SK-N-SH (cell line): Measurements from ENCODE around the gene IGF2. TPM values are rescaled to one million over a fixed set of nuclear protein-coding genes. Genes with fewer than 3 reads are reported as not detected.
A peak's percentile ranks its signal among the peaks of the same experiment; 100 is the strongest.

ENCODE experiments used
- CTCF ChIA-PET: fragments of 300-600, 350-600 bp; formaldehyde crosslinking; extraction: SDS; loops from one replicate; lab custom pipeline; 2021; lab: Yijun Ruan, JAX
- POLR2A ChIA-PET: fragments of 350-600 bp; sonication (Branson Sonifier 250); formaldehyde crosslinking; extraction: SDS; loops from one replicate; lab custom pipeline; 2020; ENCODE audit warnings: antibody characterized with exemption, inconsistent platforms; lab: Yijun Ruan, JAX
- DNase-seq: peaks from one replicate; pipeline ENCODE4 v3.0.0; 2012
- H2AFZ ChIP-seq: fragments of 200-600 bp; sonication (generic); 2 replicates; pipeline ENCODE4 v1.8.1; 2016; ENCODE audit warnings: antibody characterized with exemption, mild to moderate bottlenecking, low read depth
- H3F3A ChIP-seq: fragments of 200-600 bp; sonication (generic); replicated peaks from 2 replicates; pipeline ENCODE3; 2016; ENCODE audit warnings: antibody characterized with exemption, mild to moderate bottlenecking; ENCODE audit not compliant: insufficient read depth
- H3K27ac ChIP-seq, 2 experiments: fragments of 200-500 bp in 1 of 2; fragments of 200-600 bp in 1 of 2; sonication (Bioruptor generic) in 1 of 2; sonication (generic), shearing (Covaris generic) in 1 of 2; 2 replicates each; pipeline versions ENCODE4 v1.5.1 to v1.6.1; 2014 to 2016; ENCODE audit warnings: low read depth in 2 of 2, inconsistent platforms in 1 of 2, low read length in 1 of 2, mild to moderate bottlenecking in 1 of 2, mixed read lengths in 1 of 2
- H3K27me3 ChIP-seq: fragments of 200-600 bp; sonication (generic), shearing (Covaris generic); 2 replicates; pipeline ENCODE4 v1.6.1; 2016; ENCODE audit warnings: mixed run types; ENCODE audit not compliant: insufficient read depth
- H3K36me3 ChIP-seq, 2 experiments: fragments of 200-500 bp in 1 of 2; fragments of 200-600 bp in 1 of 2; sonication (Bioruptor generic) in 1 of 2; sonication (generic) in 1 of 2; replicated peaks in 1 of 2; 2 replicates each; pipeline versions ENCODE3 to v1.5.1; 2014 to 2016; ENCODE audit warnings: low read length in 1 of 2, mild to moderate bottlenecking in 1 of 2; ENCODE audit not compliant: insufficient read depth in 2 of 2, control insufficient read depth in 1 of 2
- H3K4me1 ChIP-seq, 2 experiments: fragments of 200-500 bp in 1 of 2; fragments of 200-600 bp in 1 of 2; sonication (Bioruptor generic) in 1 of 2; sonication (generic), shearing (Covaris generic) in 1 of 2; 2 replicates each; pipeline versions ENCODE4 v1.5.1 to v1.6.1; 2014 to 2016; ENCODE audit warnings: low read depth in 1 of 2, low read length in 1 of 2, mixed run types in 1 of 2; ENCODE audit not compliant: insufficient read depth in 2 of 2, control insufficient read depth in 1 of 2
- H3K4me2 ChIP-seq: fragments of 200-600 bp; sonication (generic), shearing (Covaris generic); 2 replicates; pipeline ENCODE4 v1.6.1; 2017; ENCODE audit warnings: mixed run types
- H3K4me3 ChIP-seq, 2 experiments: fragments of 200-500 bp in 1 of 2; fragments of 200-600 bp in 1 of 2; sonication (Bioruptor generic) in 1 of 2; sonication (generic), shearing (Covaris generic) in 1 of 2; 2 replicates each; pipeline versions ENCODE4 v1.5.1 to v1.8.1; 2014 to 2016; ENCODE audit warnings: low read depth in 2 of 2, inconsistent platforms in 1 of 2, low read length in 1 of 2, mild to moderate bottlenecking in 1 of 2, mixed read lengths in 1 of 2, moderate library complexity in 1 of 2
- H3K79me2 ChIP-seq: fragments of 200-600 bp; sonication (generic); 2 replicates; pipeline ENCODE4 v1.8.1; 2017; ENCODE audit warnings: mild to moderate bottlenecking; ENCODE audit not compliant: insufficient read depth
- H3K9ac ChIP-seq: fragments of 200-600 bp; sonication (generic); 2 replicates; pipeline ENCODE4 v1.6.1; 2017; ENCODE audit warnings: mixed run types
- H3K9me2 ChIP-seq: fragments of 200-600 bp; sonication (generic); 2 replicates; pipeline ENCODE4 v1.6.1; 2017; ENCODE audit warnings: mixed run types
- H3K9me3 ChIP-seq: fragments of 200-600 bp; sonication (generic); 2 replicates; pipeline ENCODE4 v1.6.1; 2017; ENCODE audit warnings: mixed run types, mild to moderate bottlenecking, moderate library complexity
- H4K20me1 ChIP-seq: fragments of 200-600 bp; sonication (generic); 2 replicates; pipeline ENCODE4 v1.6.1; 2017; ENCODE audit warnings: mild to moderate bottlenecking, mixed run types; ENCODE audit not compliant: insufficient read depth
- CHD2 ChIP-seq: fragments of 150-350 bp; IDR thresholded peaks from 2 replicates; pipeline ENCODE4 v1.6.1; 2018; ENCODE audit warnings: low read length; ENCODE audit not compliant: partially characterized antibody
- ELF1 ChIP-seq: IDR thresholded peaks from 2 replicates; pipeline ENCODE4 v1.4.0; 2012
- FOSL2 ChIP-seq: IDR thresholded peaks from 2 replicates; pipeline ENCODE4 v1.4.0; 2012; ENCODE audit warnings: low read depth, mild to moderate bottlenecking, moderate library complexity, borderline replicate concordance
- FOXJ3 ChIP-seq: sonication (generic); formaldehyde crosslinking; IDR thresholded peaks from 2 replicates; pipeline ENCODE4 v1.5.1; 2020; ENCODE audit warnings: mild to moderate bottlenecking, missing genetic modification reagents
- FOXM1 ChIP-seq: IDR thresholded peaks from 2 replicates; pipeline ENCODE4 v1.4.0; 2012; ENCODE audit warnings: low read depth, mild to moderate bottlenecking
- GABPA ChIP-seq: IDR thresholded peaks from 2 replicates; pipeline ENCODE4 v1.4.0; 2012; ENCODE audit warnings: low read depth, mild to moderate bottlenecking
- GATA2 ChIP-seq: sonication (generic); formaldehyde crosslinking; IDR thresholded peaks from 2 replicates; pipeline ENCODE4 v1.5.0; 2020; ENCODE audit warnings: mild to moderate bottlenecking, missing genetic modification reagents
- JUND ChIP-seq: IDR thresholded peaks from 2 replicates; pipeline ENCODE4 v1.4.0; 2012
- MXI1 ChIP-seq: IDR thresholded peaks from 2 replicates; pipeline ENCODE4 v1.6.1; 2012; ENCODE audit warnings: mild to moderate bottlenecking, low read depth, low read length, improper control_type of control experiment
- NFIC ChIP-seq: IDR thresholded peaks from 2 replicates; pipeline ENCODE4 v1.4.0; 2012; ENCODE audit warnings: borderline replicate concordance
- NRF1 ChIP-seq: IDR thresholded peaks from 2 replicates; pipeline ENCODE4 v1.6.1; 2012; ENCODE audit warnings: low read depth, mild to moderate bottlenecking, low read length
- POLR2AphosphoS5 ChIP-seq: IDR thresholded peaks from 2 replicates; pipeline ENCODE4 v1.6.1; 2012; ENCODE audit warnings: low read depth, low read length
- RAD21 ChIP-seq: IDR thresholded peaks from 2 replicates; pipeline ENCODE4 v1.6.1; 2012; ENCODE audit warnings: mild to moderate bottlenecking, low read length
- RCOR1 ChIP-seq: fragments of 150-350 bp; IDR thresholded peaks from 2 replicates; pipeline ENCODE4 v1.6.1; 2017; ENCODE audit warnings: antibody characterized with exemption, low read length
- SMC3 ChIP-seq: IDR thresholded peaks from 2 replicates; pipeline ENCODE4 v1.6.1; 2012; ENCODE audit warnings: low read depth, low read length, improper control_type of control experiment
- TCF12 ChIP-seq: IDR thresholded peaks from 2 replicates; pipeline ENCODE4 v1.4.0; 2012
- TEAD4 ChIP-seq: IDR thresholded peaks from 2 replicates; pipeline ENCODE4 v1.4.0; 2012; ENCODE audit warnings: mild to moderate bottlenecking, borderline replicate concordance; ENCODE audit not compliant: insufficient read depth
- YY1 ChIP-seq: IDR thresholded peaks from 2 replicates; pipeline ENCODE4 v1.4.0; 2012; ENCODE audit warnings: low read depth, mild to moderate bottlenecking
- WGBS: methylation state at CpG from one replicate; pipeline ENCODE4 v1.1.6; 2017; ENCODE audit warnings: low lambda C conversion rate; 5-methylcytosine and 5-hydroxymethylcytosine counted together
- polyA plus RNA-seq, 3 experiments: library from polyadenylated mRNA; depleted of rRNA; stranded (reverse); fragments of >200 nt; gene quantifications; 2 replicates each; pipeline ENCODE4 v1.2.3, GENCODE V29; 2012
- TF ChIP-seq, protein P1 (sequence below): IDR thresholded peaks from 2 replicates; pipeline ENCODE4 v1.4.0; 2012; ENCODE audit warnings: low read depth
- TF ChIP-seq, protein P2 (sequence below): fragments of 150-350 bp; IDR thresholded peaks from 2 replicates; pipeline ENCODE4 v1.6.1; 2016; ENCODE audit warnings: mild to moderate bottlenecking, low read depth, low read length
- TF ChIP-seq, protein P3 (sequence below): IDR thresholded peaks from 2 replicates; pipeline ENCODE4; 2012
- TF ChIP-seq, protein P4 (sequence below): IDR thresholded peaks from 2 replicates; pipeline ENCODE4 v1.4.0; 2012; ENCODE audit warnings: low read depth, borderline replicate concordance
- TF ChIP-seq, protein P5 (sequence below): IDR thresholded peaks from 2 replicates; pipeline ENCODE4 v1.4.0; 2012; ENCODE audit warnings: low read depth, borderline replicate concordance

IGF2 gene
- polyA plus RNA-seq, 1 of the 3 experiments (the other 2 are of a cell fraction), result 0.05 TPM

- H2AFZ ChIP-seq, result no peak overlapping the region
- ChIA-PET POLR2A (interaction anchor here (0.8 to 1.4 kb wide), 7 partner anchors 9 to 593 kb away, joined by 3 to 4 read pairs (median 3); no protein-coding TSS in a partner anchor), CTCF (interaction anchor here (0.9 to 3.5 kb wide), 19 partner anchors 8 to 533 kb away, joined by 3 to 49 read pairs (median 6); partner anchors contain the start of gene TH)
- TF ChIP-seq, protein P1, sequence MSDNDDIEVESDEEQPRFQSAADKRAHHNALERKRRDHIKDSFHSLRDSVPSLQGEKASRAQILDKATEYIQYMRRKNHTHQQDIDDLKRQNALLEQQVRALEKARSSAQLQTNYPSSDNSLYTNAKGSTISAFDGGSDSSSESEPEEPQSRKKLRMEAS, result no peak
- TF ChIP-seq NFIC (no peak), JUND (no peak), FOXM1 (no peak), YY1 (no peak), FOXJ3 (CRISPR knock-in tag) (peak; percentile 50), FOSL2 (no peak), ELF1 (no peak), RAD21 (no peak), GABPA (no peak), MXI1 (0 out of 2 replicates have a peak, but pooled peaks have one; percentile 27), CHD2 (no peak), RCOR1 (no peak), SMC3 (no peak), NRF1 (no peak), TCF12 (no peak), TEAD4 (no peak), POLR2AphosphoS5 (no peak), GATA2 (CRISPR knock-in tag) (peak; percentile 80)
- TF ChIP-seq, protein P2, sequence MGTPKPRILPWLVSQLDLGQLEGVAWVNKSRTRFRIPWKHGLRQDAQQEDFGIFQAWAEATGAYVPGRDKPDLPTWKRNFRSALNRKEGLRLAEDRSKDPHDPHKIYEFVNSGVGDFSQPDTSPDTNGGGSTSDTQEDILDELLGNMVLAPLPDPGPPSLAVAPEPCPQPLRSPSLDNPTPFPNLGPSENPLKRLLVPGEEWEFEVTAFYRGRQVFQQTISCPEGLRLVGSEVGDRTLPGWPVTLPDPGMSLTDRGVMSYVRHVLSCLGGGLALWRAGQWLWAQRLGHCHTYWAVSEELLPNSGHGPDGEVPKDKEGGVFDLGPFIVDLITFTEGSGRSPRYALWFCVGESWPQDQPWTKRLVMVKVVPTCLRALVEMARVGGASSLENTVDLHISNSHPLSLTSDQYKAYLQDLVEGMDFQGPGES, result no peak
- TF ChIP-seq, protein P3, sequence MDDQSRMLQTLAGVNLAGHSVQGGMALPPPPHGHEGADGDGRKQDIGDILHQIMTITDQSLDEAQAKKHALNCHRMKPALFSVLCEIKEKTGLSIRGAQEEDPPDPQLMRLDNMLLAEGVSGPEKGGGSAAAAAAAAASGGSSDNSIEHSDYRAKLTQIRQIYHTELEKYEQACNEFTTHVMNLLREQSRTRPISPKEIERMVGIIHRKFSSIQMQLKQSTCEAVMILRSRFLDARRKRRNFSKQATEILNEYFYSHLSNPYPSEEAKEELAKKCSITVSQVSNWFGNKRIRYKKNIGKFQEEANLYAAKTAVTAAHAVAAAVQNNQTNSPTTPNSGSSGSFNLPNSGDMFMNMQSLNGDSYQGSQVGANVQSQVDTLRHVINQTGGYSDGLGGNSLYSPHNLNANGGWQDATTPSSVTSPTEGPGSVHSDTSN, result no peak
- TF ChIP-seq, protein P4, sequence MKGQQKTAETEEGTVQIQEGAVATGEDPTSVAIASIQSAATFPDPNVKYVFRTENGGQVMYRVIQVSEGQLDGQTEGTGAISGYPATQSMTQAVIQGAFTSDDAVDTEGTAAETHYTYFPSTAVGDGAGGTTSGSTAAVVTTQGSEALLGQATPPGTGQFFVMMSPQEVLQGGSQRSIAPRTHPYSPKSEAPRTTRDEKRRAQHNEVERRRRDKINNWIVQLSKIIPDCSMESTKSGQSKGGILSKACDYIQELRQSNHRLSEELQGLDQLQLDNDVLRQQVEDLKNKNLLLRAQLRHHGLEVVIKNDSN, result no peak
- TF ChIP-seq, protein P5, sequence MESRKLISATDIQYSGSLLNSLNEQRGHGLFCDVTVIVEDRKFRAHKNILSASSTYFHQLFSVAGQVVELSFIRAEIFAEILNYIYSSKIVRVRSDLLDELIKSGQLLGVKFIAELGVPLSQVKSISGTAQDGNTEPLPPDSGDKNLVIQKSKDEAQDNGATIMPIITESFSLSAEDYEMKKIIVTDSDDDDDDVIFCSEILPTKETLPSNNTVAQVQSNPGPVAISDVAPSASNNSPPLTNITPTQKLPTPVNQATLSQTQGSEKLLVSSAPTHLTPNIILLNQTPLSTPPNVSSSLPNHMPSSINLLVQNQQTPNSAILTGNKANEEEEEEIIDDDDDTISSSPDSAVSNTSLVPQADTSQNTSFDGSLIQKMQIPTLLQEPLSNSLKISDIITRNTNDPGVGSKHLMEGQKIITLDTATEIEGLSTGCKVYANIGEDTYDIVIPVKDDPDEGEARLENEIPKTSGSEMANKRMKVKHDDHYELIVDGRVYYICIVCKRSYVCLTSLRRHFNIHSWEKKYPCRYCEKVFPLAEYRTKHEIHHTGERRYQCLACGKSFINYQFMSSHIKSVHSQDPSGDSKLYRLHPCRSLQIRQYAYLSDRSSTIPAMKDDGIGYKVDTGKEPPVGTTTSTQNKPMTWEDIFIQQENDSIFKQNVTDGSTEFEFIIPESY, result no peak
- H3K9ac ChIP-seq, result no peak overlapping the region
- peak overlapping the region in 1 of 2 experiments; percentile 55; a peak in 2 of 4 replicates for H3K27ac ChIP-seq
- H3K79me2 ChIP-seq, result no peaks in the 10 kb centered on the region
- 15% methylated on average over 18 of the region's 23 CpGs for WGBS
- H3F3A ChIP-seq, result no peaks in the 10 kb centered on the region
- H3K27me3 ChIP-seq, result no peaks in the 10 kb centered on the region
- H3K9me3 ChIP-seq, result no peaks in the 10 kb centered on the region
- H3K4me2 ChIP-seq, result no peak overlapping the region
- no peaks in the 10 kb centered on the region for H3K36me3 ChIP-seq
- H3K4me3 ChIP-seq, result no peak overlapping the region
- DNase-seq, result peak; percentile 84
- H3K4me1 ChIP-seq, result peaks cover 0 to 28% of the 10 kb centered on the region in 2 experiments; a peak in 1 of 4 replicates
- no peaks in the 10 kb centered on the region for H3K9me2 ChIP-seq
- H4K20me1 ChIP-seq, result no peaks in the 10 kb centered on the region
These were observed 46.3 kb upstream of the IGF2 start for GRCh38 chr11:2185324-2186085.
